Endothelial cell of umbilical vein (primary cell): ENCODE measurements around the gene ARHGAP9. TPM values are rescaled to one million over a fixed set of nuclear protein-coding genes. Genes with fewer than 3 reads are reported as not detected.

Source experiments
- BruUV-seq: library from RNA; stranded (reverse); fragments of 400-500 nt; replicated peaks from 2 replicates; lab custom pipeline; 2021; lab: Mats Ljungman, UMichigan
- CTCF ChIA-PET: fragments of 300-600, 350-600 bp; sonication (Branson Sonifier 250); formaldehyde crosslinking; loops from one replicate; lab custom pipeline; 2021; ENCODE audit warnings: antibody characterized with exemption, inconsistent platforms; lab: Charles Lee
- POLR2A ChIA-PET: fragments of 300-600, 350-600 bp; sonication (Branson Sonifier 250); formaldehyde crosslinking; loops from one replicate; lab custom pipeline; 2021; ENCODE audit warnings: antibody characterized with exemption, inconsistent platforms; lab: Charles Lee
- DNase-seq: peaks from one replicate; pipeline ENCODE4 v3.0.0-alpha.2; 2011; ENCODE audit warnings: low read depth, low spot score
- FAIRE-seq: peaks from 2 replicates; lab custom pipeline; 2011; peaks lifted over from hg19 to GRCh38; lab: Jason Lieb, UNC
- H2AFZ ChIP-seq: 2 replicates; pipeline ENCODE4 v1.6.0; 2012; ENCODE audit warnings: low read depth, low read length, control low read depth, inconsistent platforms
- H3K27ac ChIP-seq: 2 replicates; pipeline ENCODE4 v1.5.1; 2011; ENCODE audit warnings: low read depth, mild to moderate bottlenecking, control low read depth, low read length, moderate library complexity; ENCODE audit not compliant: insufficient read depth
- H3K27me3 ChIP-seq, 2 experiments: 2 replicates each; pipeline versions ENCODE4 v1.6.0 to v1.6.1; 2011; ENCODE audit warnings: low read length in 2 of 2, mixed read lengths in 1 of 2; ENCODE audit not compliant: control insufficient read depth in 2 of 2, insufficient read depth in 2 of 2
- H3K36me3 ChIP-seq, 2 experiments: 2 replicates in 1 of 2; 3 replicates in 1 of 2; pipeline ENCODE4 v1.5.1; 2011; ENCODE audit warnings: low read length in 2 of 2, mild to moderate bottlenecking in 1 of 2, moderate library complexity in 1 of 2; ENCODE audit not compliant: control insufficient read depth in 2 of 2, insufficient read depth in 2 of 2; ENCODE audit errors: extremely low read depth in 1 of 2
- H3K4me1 ChIP-seq: 3 replicates; pipeline ENCODE4 v1.5.1; 2011; ENCODE audit warnings: mild to moderate bottlenecking, low read length; ENCODE audit not compliant: control insufficient read depth, insufficient read depth; ENCODE audit errors: extremely low read depth
- H3K4me2 ChIP-seq: 2 replicates; pipeline ENCODE4 v1.6.1; 2011; ENCODE audit warnings: low read length, control low read depth, mixed read lengths; ENCODE audit not compliant: insufficient read depth
- H3K4me3 ChIP-seq, 3 experiments: fragments of 200-600 bp in 1 of 3; sonication (generic), shearing (Covaris generic) in 1 of 3; replicated peaks in 1 of 3; 2 replicates each; pipeline ENCODE4 v1.5.1; 2011 to 2016; ENCODE audit warnings: control low read depth in 3 of 3, low read length in 3 of 3, mild to moderate bottlenecking in 2 of 3, inconsistent platforms in 1 of 3, low read depth in 1 of 3, moderate library complexity in 1 of 3; ENCODE audit not compliant: insufficient read depth in 1 of 3
- H3K79me2 ChIP-seq: 2 replicates; pipeline ENCODE4 v1.6.0; 2012; ENCODE audit warnings: low read length, inconsistent platforms; ENCODE audit not compliant: control insufficient read depth, insufficient read depth
- H3K9ac ChIP-seq: replicated peaks from 2 replicates; pipeline ENCODE3; 2011; ENCODE audit warnings: low read length, control low read depth; ENCODE audit not compliant: insufficient read depth; ENCODE audit errors: extremely low read depth
- H3K9me1 ChIP-seq: replicated peaks from 3 replicates; pipeline ENCODE4 v1.6.0; 2011; ENCODE audit warnings: mild to moderate bottlenecking, low read length; ENCODE audit not compliant: control insufficient read depth, insufficient read depth; ENCODE audit errors: extremely low read depth
- H3K9me3 ChIP-seq: replicated peaks from 2 replicates; pipeline ENCODE4 v1.5.1; 2012; ENCODE audit warnings: low read length, inconsistent platforms; ENCODE audit not compliant: control insufficient read depth, insufficient read depth
- H4K20me1 ChIP-seq: replicated peaks from 2 replicates; pipeline ENCODE3; 2011; ENCODE audit warnings: mild to moderate bottlenecking, low read length; ENCODE audit not compliant: control insufficient read depth, insufficient read depth; ENCODE audit errors: extremely low read depth
- EZH2 ChIP-seq: IDR thresholded peaks from 2 replicates; pipeline ENCODE4 v1.6.1; 2012; ENCODE audit warnings: borderline replicate concordance, low read depth, mild to moderate bottlenecking, moderate library complexity, low read length, inconsistent platforms; ENCODE audit not compliant: severe bottlenecking
- FOS ChIP-seq: IDR thresholded peaks from 2 replicates; pipeline ENCODE4 v1.6.1; 2011; ENCODE audit warnings: mild to moderate bottlenecking, low read length, moderate library complexity, borderline replicate concordance; ENCODE audit not compliant: insufficient read depth
- GATA2 ChIP-seq: IDR thresholded peaks from 2 replicates; pipeline ENCODE4 v1.7.0; 2011; ENCODE audit warnings: low read depth, mild to moderate bottlenecking, moderate library complexity, mixed read lengths, low read length; ENCODE audit not compliant: insufficient read length, insufficient read depth
- JUN ChIP-seq: IDR thresholded peaks from 2 replicates; pipeline ENCODE4 v1.6.1; 2011; ENCODE audit warnings: borderline replicate concordance, low read depth; ENCODE audit not compliant: insufficient read length, insufficient read depth
- MYC ChIP-seq: IDR thresholded peaks from one replicate; pipeline ENCODE4 v1.6.1; 2011; ENCODE audit warnings: mild to moderate bottlenecking, low read depth, low read length
- POLR2A ChIP-seq: IDR thresholded peaks from 2 replicates; pipeline ENCODE4 v1.6.1; 2012; ENCODE audit warnings: low read depth, mild to moderate bottlenecking, control low read depth, low read length
- POLR2AphosphoS5 ChIP-seq: IDR thresholded peaks from 2 replicates; pipeline ENCODE4 v1.6.1; 2012; ENCODE audit warnings: low read depth, mild to moderate bottlenecking, control low read depth, low read length, moderate library complexity; ENCODE audit not compliant: insufficient read depth
- dilution Hi-C: fragments of 300-500 bp; cut with MboI; formaldehyde crosslinking; loops from one replicate; pipeline ENCODE4 v1.15.0; 2019; ENCODE audit warnings: low sequenced_read_pairs; ENCODE audit not compliant: extremely low pct_ligation_motif_present
- intact Hi-C: fragments of 100-400 bp; cut with micrococcal nuclease; formaldehyde crosslinking; loops from one replicate; pipeline ENCODE4 v1.10.0; 2022
- polyA plus RNA-seq, 4 experiments: library from polyadenylated mRNA; depleted of rRNA in 3 of 4; stranded (reverse) in 3 of 4; unstranded in 1 of 4; fragments of >200 nt; gene quantifications; 2 replicates each; pipeline versions ENCODE4 v1.2.1 to v1.2.3, GENCODE V29; 2011 to 2012; ENCODE audit warnings: missing spikeins in 1 of 4
- total RNA-seq: library from RNA; stranded (reverse); gene quantifications from 2 replicates; pipeline ENCODE4 v1.2.3, GENCODE V29; 2021
- TF ChIP-seq, protein P1 (sequence below), 2 donors: IDR thresholded peaks; 1 replicate in 1 of 2; 2 replicates in 1 of 2; pipeline ENCODE4 v1.5.1; 2011; ENCODE audit warnings: low read length in 2 of 2, mild to moderate bottlenecking in 2 of 2, moderate library complexity in 2 of 2, control low read depth in 1 of 2, inconsistent platforms in 1 of 2, low read depth in 1 of 2; ENCODE audit not compliant: insufficient read depth in 1 of 2; ENCODE audit errors: extremely low read depth in 1 of 2
- TF ChIP-seq, protein P2 (sequence below): IDR thresholded peaks from 2 replicates; pipeline ENCODE4 v1.6.1; 2011; ENCODE audit not compliant: insufficient read depth, insufficient read length

ARHGAP9 gene
- total and polyA plus RNA-seq, 2 donors (not counting 3 experiments of a cell fraction or from before 2014, with no cell fraction given), result 0.25 to 0.38 TPM

DNA sequence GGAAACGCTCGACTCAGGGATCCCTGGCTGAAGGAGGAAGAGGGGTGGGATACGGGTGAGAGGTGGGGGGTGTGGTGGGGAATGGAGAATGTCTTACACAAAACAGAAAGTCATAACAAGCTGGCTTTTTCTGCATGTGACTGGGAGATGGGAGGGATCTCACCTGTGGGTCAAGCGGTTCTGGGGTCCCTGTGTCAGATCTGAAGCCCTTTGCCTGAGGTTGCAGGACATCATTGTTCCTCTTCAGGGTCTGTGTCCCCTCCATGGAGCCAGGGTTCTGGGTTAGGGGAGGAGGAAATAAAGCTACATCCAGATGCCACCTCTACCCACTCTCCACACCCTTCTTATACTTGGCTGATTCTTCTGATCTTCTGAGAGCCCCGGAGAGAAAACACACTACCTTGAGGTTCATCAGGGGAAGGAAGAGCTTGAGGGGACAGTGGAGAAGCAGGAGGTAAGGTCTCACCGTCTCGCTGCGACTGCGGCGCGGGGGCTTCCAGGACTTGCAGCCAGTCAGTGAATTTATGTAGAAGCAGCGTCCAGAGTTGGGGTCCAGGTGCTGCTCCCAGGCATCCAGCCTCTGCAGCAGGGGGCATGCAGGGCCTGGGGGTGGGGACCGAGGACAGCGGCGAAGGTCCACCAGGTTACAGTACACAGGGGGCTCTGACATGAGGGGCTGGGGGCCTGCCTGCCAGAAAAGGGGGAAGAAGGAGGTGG lies 2.5 kb downstream of the ARHGAP9 start:
- POLR2A ChIA-PET, result no interaction called here
- Histone ChIP-seq H3K9me1 (no peaks in the 10 kb centered on the region), H3K27ac (no peak overlapping the region), H3K4me2 (no peak overlapping the region), H3K9me3 (no peaks in the 10 kb centered on the region), H2AFZ (no peak overlapping the region), H3K4me3 (no peak overlapping the region), H3K79me2 (no peaks in the 10 kb centered on the region), H3K9ac (no peak overlapping the region), H3K4me1 (peaks cover 12% of the 10 kb centered on the region), H3K27me3 (peaks cover 51 to 56% of the 10 kb centered on the region in 2 experiments), H4K20me1 (no peaks in the 10 kb centered on the region), H3K36me3 (no peaks in the 10 kb centered on the region)
- intact Hi-C loops (no loop called here), dilution Hi-C loops (no loop called here)
- TF ChIP-seq, protein P1, sequence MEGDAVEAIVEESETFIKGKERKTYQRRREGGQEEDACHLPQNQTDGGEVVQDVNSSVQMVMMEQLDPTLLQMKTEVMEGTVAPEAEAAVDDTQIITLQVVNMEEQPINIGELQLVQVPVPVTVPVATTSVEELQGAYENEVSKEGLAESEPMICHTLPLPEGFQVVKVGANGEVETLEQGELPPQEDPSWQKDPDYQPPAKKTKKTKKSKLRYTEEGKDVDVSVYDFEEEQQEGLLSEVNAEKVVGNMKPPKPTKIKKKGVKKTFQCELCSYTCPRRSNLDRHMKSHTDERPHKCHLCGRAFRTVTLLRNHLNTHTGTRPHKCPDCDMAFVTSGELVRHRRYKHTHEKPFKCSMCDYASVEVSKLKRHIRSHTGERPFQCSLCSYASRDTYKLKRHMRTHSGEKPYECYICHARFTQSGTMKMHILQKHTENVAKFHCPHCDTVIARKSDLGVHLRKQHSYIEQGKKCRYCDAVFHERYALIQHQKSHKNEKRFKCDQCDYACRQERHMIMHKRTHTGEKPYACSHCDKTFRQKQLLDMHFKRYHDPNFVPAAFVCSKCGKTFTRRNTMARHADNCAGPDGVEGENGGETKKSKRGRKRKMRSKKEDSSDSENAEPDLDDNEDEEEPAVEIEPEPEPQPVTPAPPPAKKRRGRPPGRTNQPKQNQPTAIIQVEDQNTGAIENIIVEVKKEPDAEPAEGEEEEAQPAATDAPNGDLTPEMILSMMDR (IDR thresholded peaks at IDR 0.05; ENCODE audit: extremely low read depth in 1 of 2, insufficient read depth in 1 of 2, low read depth in 1 of 2, low read length in 2 of 2), result no peak
- TF ChIP-seq FOS, result no peak
- no peak for TF ChIP-seq POLR2A
- TF ChIP-seq, protein P2, sequence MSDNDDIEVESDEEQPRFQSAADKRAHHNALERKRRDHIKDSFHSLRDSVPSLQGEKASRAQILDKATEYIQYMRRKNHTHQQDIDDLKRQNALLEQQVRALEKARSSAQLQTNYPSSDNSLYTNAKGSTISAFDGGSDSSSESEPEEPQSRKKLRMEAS, result no peak
- TF ChIP-seq GATA2, result no peak
- TF ChIP-seq JUN, result no peak
- TF ChIP-seq POLR2AphosphoS5, result no peak
- TF ChIP-seq EZH2, result no peak
- TF ChIP-seq MYC, result no peak
- CTCF ChIA-PET, result interaction anchor here (1.1 to 1.4 kb wide), 2 partner anchors 10 to 18 kb away, joined by 3 to 5 read pairs; partner anchors contain the start of gene GLI1
- no peak for FAIRE-seq
- DNase-seq, result no peak
- BruUV-seq, result no TSS peak
